Thymus (tissue), 14 donors: Measurements from ENCODE around the gene RUNX3. TPM values are rescaled to one million over a fixed set of nuclear protein-coding genes. Genes with fewer than 3 reads are reported as not detected.
"Not testable (repeated sequence)": the region's sequence is repeated elsewhere in the genome, so short reads cannot be mapped to it uniquely, and the experiment has no call there.

Experiments used
- DNase-seq, 9 donors: peaks; one replicate each; pipeline ENCODE4 v3.0.0-alpha.2; 2013; ENCODE audit warnings: low spot score in 9 of 9, low read depth in 6 of 9, missing footprints in 1 of 9
- H3K27ac ChIP-seq, 2 donors: one replicate each; pipeline ENCODE4 v1.5.1; 2013; ENCODE audit warnings: control low read depth in 1 of 2, low read depth in 1 of 2, low read length in 1 of 2, mild to moderate bottlenecking in 1 of 2, moderate library complexity in 1 of 2
- H3K27me3 ChIP-seq, 2 donors: one replicate each; pipeline ENCODE4 v1.5.1; 2013; ENCODE audit warnings: low read length in 1 of 2; ENCODE audit not compliant: control insufficient read depth in 2 of 2, insufficient read depth in 1 of 2
- H3K36me3 ChIP-seq, 2 donors: one replicate each; pipeline ENCODE4 v1.5.1; 2013; ENCODE audit warnings: low read length in 1 of 2, mild to moderate bottlenecking in 1 of 2, moderate library complexity in 1 of 2; ENCODE audit not compliant: control insufficient read depth in 2 of 2, insufficient read depth in 2 of 2
- H3K4me1 ChIP-seq, 2 donors: one replicate each; pipeline ENCODE4 v1.5.1; 2013; ENCODE audit warnings: low read length in 2 of 2; ENCODE audit not compliant: control insufficient read depth in 2 of 2, insufficient read depth in 2 of 2
- H3K4me3 ChIP-seq, 2 donors: one replicate each; pipeline ENCODE4 v1.5.1; 2013; ENCODE audit warnings: low read length in 2 of 2, control low read depth in 1 of 2, mild to moderate bottlenecking in 1 of 2
- H3K9me3 ChIP-seq, 2 donors: one replicate each; pipeline ENCODE4 v1.5.1; 2013; ENCODE audit warnings: low read length in 1 of 2, mild to moderate bottlenecking in 1 of 2; ENCODE audit not compliant: control insufficient read depth in 2 of 2, insufficient read depth in 1 of 2
- WGBS: extraction: QIAGEN DNeasy Blood & Tissue Kit; methylation state at CpG from one replicate; pipeline ENCODE4 v1.1.7; 2013; 5-methylcytosine and 5-hydroxymethylcytosine counted together
- long read RNA-seq, 10 donors: transcript quantifications; one replicate each; lab custom pipeline, GENCODE V29; 2026
- polyA plus RNA-seq: library from polyadenylated mRNA; stranded (reverse); fragments of 200-250 nt; gene quantifications from one replicate; pipeline ENCODE4 v1.2.3, GENCODE V29; 2013
- total RNA-seq: library from RNA; stranded (reverse); fragments of 120-200 nt; gene quantifications from one replicate; pipeline ENCODE4 v1.2.4, GENCODE V29; 2013
- donor health status: healthy.

The RUNX3 gene
- total RNA-seq (4.9 TPM), polyA plus RNA-seq (13.6 TPM)
- long read RNA-seq, donor 1: 0 reads
- long read RNA-seq, donor 2, full-length matches to known transcripts: 11 of 11 reads
- long read RNA-seq, donor 2, partial matches to known transcripts: 0 of 11 reads
- long read RNA-seq, donor 2, other reads (novel, unspliced or antisense): 0 of 11 reads
- long read RNA-seq, donor 3, partial matches to known transcripts: 0 of 4 reads
- long read RNA-seq, donor 3, other reads (novel, unspliced or antisense): 0 of 4 reads
- long read RNA-seq, donor 4, transcript RUNX3-201 (5 exons, 3,861 nt): major isoform, 5 of 5 reads
- long read RNA-seq, donor 4, partial matches to known transcripts: 0 of 5 reads
- long read RNA-seq, donor 4, other reads (novel, unspliced or antisense): 0 of 5 reads
- long read RNA-seq, donor 5, transcript RUNX3-201 (5 exons, 3,861 nt): major isoform, 5 of 6 reads
- long read RNA-seq, donor 5, partial matches to known transcripts: 0 of 6 reads
- long read RNA-seq, donor 5, other reads (novel, unspliced or antisense): 0 of 6 reads
- long read RNA-seq, donor 6, transcript RUNX3-201 (5 exons, 3,861 nt): major isoform, 5 of 5 reads
- long read RNA-seq, donor 6, partial matches to known transcripts: 0 of 5 reads
- long read RNA-seq, donor 6, other reads (novel, unspliced or antisense): 0 of 5 reads
- long read RNA-seq, donor 7, partial matches to known transcripts: 0 of 2 reads
- long read RNA-seq, donor 7, other reads (novel, unspliced or antisense): 0 of 2 reads
- long read RNA-seq, donor 8, partial matches to known transcripts: 0 of 4 reads
- long read RNA-seq, donor 8, other reads (novel, unspliced or antisense): 0 of 4 reads
- long read RNA-seq, donor 9, partial matches to known transcripts: 0 of 3 reads
- long read RNA-seq, donor 9, other reads (novel, unspliced or antisense): 0 of 3 reads
- long read RNA-seq, donor 10, partial matches to known transcripts: 8 of 9 reads
- long read RNA-seq, donor 10, other reads (novel, unspliced or antisense): 0 of 9 reads

DNA sequence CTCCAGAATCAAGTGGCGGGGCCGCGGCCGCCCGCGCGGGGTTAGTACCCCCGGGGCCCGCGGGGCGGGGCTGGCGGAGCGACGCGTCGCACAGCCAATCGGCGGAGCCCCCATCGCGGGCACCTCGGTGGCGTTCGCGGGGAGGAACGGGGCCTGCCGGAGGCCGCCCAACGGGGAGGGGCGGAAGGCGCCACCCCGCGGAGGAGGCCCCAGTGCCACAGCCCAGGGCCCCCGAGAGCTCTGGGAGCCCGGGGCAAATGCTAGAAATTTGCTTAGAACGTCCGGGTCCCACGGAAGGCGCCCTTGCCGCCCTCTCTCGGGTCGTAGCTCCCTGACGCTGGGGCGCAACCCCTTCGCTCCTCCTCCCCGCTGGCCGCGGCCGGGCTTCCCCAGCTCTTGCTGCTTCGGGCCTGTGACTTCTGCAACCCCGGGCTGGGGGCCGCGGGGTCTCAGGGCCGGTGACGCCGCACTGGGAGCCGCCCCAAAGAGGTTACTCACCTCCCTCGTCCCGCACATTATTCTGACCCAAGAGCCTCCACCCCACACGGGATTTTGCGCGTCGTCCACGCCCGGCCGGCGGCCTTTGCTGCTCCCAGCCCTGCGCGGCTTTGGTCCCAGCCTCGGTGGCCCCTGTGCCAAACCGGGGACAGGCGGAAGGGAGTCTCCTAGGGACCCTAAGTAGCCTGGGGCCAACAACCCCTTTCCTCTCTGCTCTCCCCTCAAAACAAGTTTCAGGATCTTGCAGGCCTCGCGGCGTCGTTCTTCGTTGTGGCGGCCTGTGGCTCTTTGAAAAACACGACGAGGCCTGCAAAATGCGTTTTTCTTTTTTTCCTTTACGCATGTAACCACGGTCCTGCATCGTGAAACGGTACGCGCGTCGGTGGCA lies at the start of gene RUNX3:
RUNX3 (minus strand) TSS at position 17 of the 886 bp plus-strand sequence. CDS start 408 bp downstream, outside the sequence.
- H3K4me3 ChIP-seq: peak within 1 kb of the TSS; percentile 57
- peaks cover 19 to 63% of the 10 kb centered on the region in 2 donors for H3K4me1 ChIP-seq
- 31% methylated on average over 88 of the region's 88 CpGs for WGBS
- peak within 1 kb of the TSS; percentile 78 to 82 for H3K27ac ChIP-seq
- peak in 8 of 9 donors; percentile 50 to 88 (median 76) for DNase-seq
- no peaks in the 10 kb centered on the region for H3K9me3 ChIP-seq
- peaks cover 45 to 90% of the 10 kb centered on the region in 2 donors for H3K27me3 ChIP-seq
- H3K36me3 ChIP-seq: no peaks in the 10 kb centered on the region

DNA sequence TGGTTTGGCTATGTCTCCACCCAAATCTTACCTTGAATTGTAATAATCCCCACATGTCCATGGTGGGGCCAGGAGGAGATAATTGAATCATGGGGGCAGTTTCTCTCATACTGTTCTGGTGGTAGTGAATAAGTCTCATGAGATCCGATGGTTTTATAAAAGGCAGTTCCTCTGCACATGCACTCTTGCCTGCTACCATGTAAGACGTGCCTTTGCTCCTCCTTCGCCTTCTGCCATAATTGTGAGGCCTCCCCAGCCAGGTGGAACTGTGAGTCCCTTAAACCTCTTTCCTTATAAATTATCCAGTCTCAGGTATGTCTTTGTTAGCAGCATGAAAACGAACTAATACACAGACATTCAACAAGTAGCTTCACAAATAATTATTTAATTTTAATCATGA lies 49.2 kb upstream of the RUNX3 start:
- 97% methylated on average over 4 of the region's 4 CpGs for WGBS
- H3K27ac ChIP-seq, H3K4me3 ChIP-seq, H3K27me3 ChIP-seq, H3K36me3 ChIP-seq, DNase-seq: not testable (repeated sequence)
- H3K4me1 ChIP-seq: peaks cover 10 to 57% of the 10 kb centered on the region in 2 donors
- H3K9me3 ChIP-seq: peaks cover 0 to 20% of the 10 kb centered on the region in 2 donors

DNA sequence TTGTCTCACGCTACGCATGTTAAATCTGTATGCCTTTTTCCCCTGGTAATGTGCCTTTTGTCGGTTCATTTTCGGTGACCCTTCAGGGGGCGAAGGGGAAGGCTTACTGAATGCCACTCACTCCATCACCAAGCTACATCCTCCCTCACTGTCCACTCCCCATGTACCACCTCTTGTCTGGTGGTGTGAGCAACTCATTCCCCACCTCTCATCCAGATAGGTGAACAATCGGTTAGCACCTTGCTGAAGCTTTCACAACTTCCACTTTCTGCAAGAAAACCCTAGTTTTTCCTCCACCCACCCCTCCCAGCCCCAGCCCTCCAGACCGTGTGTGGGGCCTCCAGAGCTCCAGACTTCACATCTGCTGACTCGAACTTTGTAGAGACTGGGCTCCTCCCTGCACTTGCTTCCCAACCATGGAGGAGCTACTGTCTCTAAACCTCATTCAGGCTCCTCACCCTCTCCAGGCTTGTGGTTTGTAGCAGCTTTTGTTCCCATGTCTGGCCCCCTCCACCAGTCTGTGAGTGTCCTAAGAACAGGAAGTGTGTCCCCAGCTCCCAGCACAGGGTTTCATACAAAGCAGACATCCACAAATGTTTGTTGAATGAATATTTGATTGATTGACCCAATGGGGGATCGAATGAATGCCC lies 48.4 kb upstream of the RUNX3 start:
- no peaks in the 10 kb centered on the region for H3K36me3 ChIP-seq
- no peak overlapping the region for H3K4me3 ChIP-seq
- no peak for DNase-seq
- no peaks in the 10 kb centered on the region for H3K27me3 ChIP-seq
- WGBS: 60% methylated on average over 9 of the region's 9 CpGs
- peaks cover 9 to 49% of the 10 kb centered on the region in 2 donors for H3K4me1 ChIP-seq
- H3K9me3 ChIP-seq: peaks cover 1 to 22% of the 10 kb centered on the region in 2 donors
- no peak overlapping the region for H3K27ac ChIP-seq

DNA sequence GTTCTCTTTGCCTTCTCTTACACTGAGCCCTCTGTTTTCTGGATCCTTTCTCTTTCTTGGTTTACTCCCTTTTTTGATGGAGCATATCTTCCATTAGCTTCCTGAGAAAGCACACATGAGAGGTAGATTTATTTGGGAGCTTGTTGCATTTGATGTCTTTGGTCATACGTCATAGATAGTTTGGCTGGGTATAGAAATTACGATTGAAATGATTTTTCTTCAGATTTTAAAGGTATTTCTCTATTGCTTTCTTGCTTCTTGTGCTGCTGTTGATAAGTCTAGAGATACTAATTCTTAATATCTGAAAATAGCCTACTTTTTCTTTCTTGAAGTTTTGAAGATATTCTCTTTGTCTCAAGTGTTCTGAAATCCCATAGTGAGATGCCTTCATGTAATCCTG lies 45.3 kb upstream of the RUNX3 start:
- Histone ChIP-seq H3K27me3 (no peaks in the 10 kb centered on the region), H3K4me3 (no peak overlapping the region), H3K4me1 (peaks cover 5 to 43% of the 10 kb centered on the region in 2 donors), H3K27ac (no peak overlapping the region), H3K9me3 (peaks cover 1 to 22% of the 10 kb centered on the region in 2 donors), H3K36me3 (no peaks in the 10 kb centered on the region)
- 97% methylated on average over 2 of the region's 2 CpGs for WGBS
- no peak for DNase-seq

DNA sequence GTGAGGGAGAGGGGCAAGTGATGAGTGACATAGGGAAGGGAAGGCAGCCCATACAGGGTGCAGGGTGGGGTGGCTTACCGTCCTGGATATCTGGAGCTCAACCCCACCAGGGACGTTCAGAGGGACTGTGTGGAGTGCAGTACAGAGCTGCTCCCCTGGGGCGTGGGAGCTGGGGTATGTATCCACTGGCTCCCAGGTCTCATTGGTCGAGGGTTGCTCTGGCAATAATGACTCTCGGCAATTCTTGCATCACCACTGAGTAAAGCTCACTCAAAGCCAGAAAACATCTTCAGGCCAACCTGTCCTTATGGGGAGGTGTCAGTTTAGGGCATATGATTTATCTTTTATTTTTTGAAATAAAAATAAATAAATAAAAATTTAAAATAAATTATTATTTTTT lies 43.2 kb upstream of the RUNX3 start:
- Histone ChIP-seq H3K9me3 (peaks cover 1 to 22% of the 10 kb centered on the region in 2 donors), H3K4me1 (peaks cover 5 to 43% of the 10 kb centered on the region in 2 donors), H3K36me3 (no peaks in the 10 kb centered on the region), H3K4me3 (no peak overlapping the region), H3K27me3 (no peaks in the 10 kb centered on the region), H3K27ac (no peak overlapping the region)
- WGBS: 86% methylated on average over 5 of the region's 5 CpGs
- DNase-seq: no peak

DNA sequence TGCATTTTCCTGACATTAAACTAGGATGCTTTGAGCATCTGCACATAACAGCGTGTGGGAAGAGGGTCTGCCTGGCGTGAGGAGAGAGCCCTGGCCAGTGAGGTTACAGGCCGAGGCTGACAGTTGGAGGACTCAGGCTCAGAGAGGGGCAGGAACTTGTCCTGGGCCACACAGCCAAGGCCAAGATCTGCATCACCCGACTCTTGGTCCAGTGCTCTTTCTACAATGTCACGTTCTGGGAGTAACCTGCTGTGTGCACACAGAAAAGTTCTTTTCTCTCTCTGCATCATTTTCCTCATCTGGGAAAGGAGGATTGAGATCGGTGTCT lies 42.8 kb upstream of the RUNX3 start:
- H3K9me3 ChIP-seq: peaks cover 1 to 22% of the 10 kb centered on the region in 2 donors
- no peak overlapping the region for H3K4me3 ChIP-seq
- DNase-seq: no peak
- 91% methylated on average over 6 of the region's 6 CpGs for WGBS
- H3K36me3 ChIP-seq: no peaks in the 10 kb centered on the region
- H3K27ac ChIP-seq: no peak overlapping the region
- peaks cover 5 to 41% of the 10 kb centered on the region in 2 donors for H3K4me1 ChIP-seq
- no peaks in the 10 kb centered on the region for H3K27me3 ChIP-seq

DNA sequence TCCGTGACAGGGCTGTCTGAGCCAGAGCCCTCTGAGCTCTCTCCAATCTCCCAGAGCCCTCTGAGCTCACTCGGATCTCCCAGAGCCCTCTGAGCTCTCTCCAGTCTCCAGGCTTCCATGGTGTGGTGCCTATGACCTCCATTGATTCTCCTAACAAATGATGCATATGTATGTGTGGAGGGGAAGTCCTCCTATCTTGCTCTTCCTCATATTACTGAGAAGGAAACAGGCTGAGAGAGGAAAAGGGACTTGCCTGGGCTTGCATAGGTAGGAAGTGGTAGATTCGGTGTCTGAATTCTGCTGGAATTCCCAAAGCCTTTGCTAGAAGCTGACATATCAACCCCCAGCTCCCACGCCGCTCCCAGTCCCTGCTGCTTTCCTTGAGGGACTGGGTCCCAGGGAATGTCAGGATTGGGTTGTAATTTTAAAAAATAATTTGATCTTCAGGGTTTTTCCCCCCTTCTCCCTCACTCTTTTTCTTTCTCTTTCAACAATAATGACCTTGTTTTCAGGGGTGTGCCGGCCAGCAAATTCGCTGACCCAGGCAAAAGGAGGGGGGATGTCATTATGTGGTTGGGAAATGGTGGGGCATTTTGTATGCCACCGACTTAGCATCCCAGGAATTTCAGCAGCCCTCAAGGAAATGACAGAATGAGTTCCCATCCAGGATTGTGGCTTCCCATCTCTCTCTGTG lies 42.3 kb upstream of the RUNX3 start:
- 93% methylated on average over 8 of the region's 8 CpGs for WGBS
- Histone ChIP-seq H3K27me3 (no peaks in the 10 kb centered on the region), H3K4me3 (no peak overlapping the region), H3K36me3 (no peaks in the 10 kb centered on the region), H3K9me3 (peaks cover 1 to 22% of the 10 kb centered on the region in 2 donors), H3K4me1 (peaks cover 5 to 41% of the 10 kb centered on the region in 2 donors), H3K27ac (no peak overlapping the region)
- no peak for DNase-seq
